Fibroblast of pulmonary artery (primary cell): Measurements from ENCODE around the gene TM4SF20.
"Not testable (repeated sequence)": the region's sequence is repeated elsewhere in the genome, so short reads cannot be mapped to it uniquely, and the experiment has no call there.

Experiments
- DNase-seq: peaks from one replicate; pipeline ENCODE4 v3.0.0-alpha.2; 2010; ENCODE audit warnings: low read depth
- H3K4me3 ChIP-seq: replicated peaks from 2 replicates; pipeline ENCODE4 v1.5.1; 2011; ENCODE audit warnings: low read depth, mild to moderate bottlenecking, control low read depth, low read length, moderate library complexity
- CTCF ChIP-seq: IDR thresholded peaks from 2 replicates; pipeline ENCODE4 v1.5.1; 2011; ENCODE audit warnings: mild to moderate bottlenecking, control low read depth, low read length, inconsistent platforms; ENCODE audit errors: missing control alignments

Gene TM4SF20

GRCh38 chr2:227397562-227397961, 18.5 kb upstream of the TM4SF20 start:
- DNase-seq, result no peak
- no peak for TF ChIP-seq CTCF

GRCh38 chr2:227395556-227395955, 16.4 kb upstream of the TM4SF20 start:
- no peak overlapping the region for H3K4me3 ChIP-seq
- no peak for DNase-seq
- no peak for TF ChIP-seq CTCF

More at GRCh38 chr2:227397562-227397961, 18.5 kb upstream of the TM4SF20 start:
- H3K4me3 ChIP-seq, result no peak overlapping the region

- TF ChIP-seq CTCF, result no peak
- H3K4me3 ChIP-seq, result no peak overlapping the region
- no peak for DNase-seq
Measured at GRCh38 chr2:227394401-227394800, 15.3 kb upstream of the TM4SF20 start.

GRCh38 chr2:227390468-227391256, 11.6 kb upstream of the TM4SF20 start:
- no peak overlapping the region for H3K4me3 ChIP-seq
- TF ChIP-seq CTCF, result no peak

GRCh38 chr2:227389661-227390060, 10.6 kb upstream of the TM4SF20 start:
- no peak for TF ChIP-seq CTCF
- DNase-seq, result no peak
- no peak overlapping the region for H3K4me3 ChIP-seq

More at GRCh38 chr2:227390468-227391256, 11.6 kb upstream of the TM4SF20 start:
- no peak for DNase-seq

GRCh38 chr2:227389231-227389630, 10.1 kb upstream of the TM4SF20 start:
- no peak overlapping the region for H3K4me3 ChIP-seq
- TF ChIP-seq CTCF, result no peak
- DNase-seq, result no peak

- no peak for TF ChIP-seq CTCF
Measured at GRCh38 chr2:227388537-227389011, 9.5 kb upstream of the TM4SF20 start.

GRCh38 chr2:227387583-227387982, 8.5 kb upstream of the TM4SF20 start, which contains the start of gene SCYGR1:
Gene SCYGR1 (minus strand): TSS chr2:227387949. CDS start chr2:227387949, 0 bp downstream.
- H3K4me3 ChIP-seq, result not testable (repeated sequence)

More at GRCh38 chr2:227388537-227389011, 9.5 kb upstream of the TM4SF20 start:
- DNase-seq, result peak; percentile 99
- H3K4me3 ChIP-seq, result no peak overlapping the region

More at GRCh38 chr2:227387583-227387982, 8.5 kb upstream of the TM4SF20 start, which contains the start of gene SCYGR1:
- DNase-seq, result not testable (repeated sequence)
